ENCODE data around the gene PRR12. TPM values are rescaled to one million over a fixed set of nuclear protein-coding genes. Genes with fewer than 3 reads are reported as not detected.

Gene PRR12
- total RNA-seq, 4 donors from 2014 or later: 4.6 to 15.4 (median 6.2) TPM

- TF ChIP-seq, protein P1, sequence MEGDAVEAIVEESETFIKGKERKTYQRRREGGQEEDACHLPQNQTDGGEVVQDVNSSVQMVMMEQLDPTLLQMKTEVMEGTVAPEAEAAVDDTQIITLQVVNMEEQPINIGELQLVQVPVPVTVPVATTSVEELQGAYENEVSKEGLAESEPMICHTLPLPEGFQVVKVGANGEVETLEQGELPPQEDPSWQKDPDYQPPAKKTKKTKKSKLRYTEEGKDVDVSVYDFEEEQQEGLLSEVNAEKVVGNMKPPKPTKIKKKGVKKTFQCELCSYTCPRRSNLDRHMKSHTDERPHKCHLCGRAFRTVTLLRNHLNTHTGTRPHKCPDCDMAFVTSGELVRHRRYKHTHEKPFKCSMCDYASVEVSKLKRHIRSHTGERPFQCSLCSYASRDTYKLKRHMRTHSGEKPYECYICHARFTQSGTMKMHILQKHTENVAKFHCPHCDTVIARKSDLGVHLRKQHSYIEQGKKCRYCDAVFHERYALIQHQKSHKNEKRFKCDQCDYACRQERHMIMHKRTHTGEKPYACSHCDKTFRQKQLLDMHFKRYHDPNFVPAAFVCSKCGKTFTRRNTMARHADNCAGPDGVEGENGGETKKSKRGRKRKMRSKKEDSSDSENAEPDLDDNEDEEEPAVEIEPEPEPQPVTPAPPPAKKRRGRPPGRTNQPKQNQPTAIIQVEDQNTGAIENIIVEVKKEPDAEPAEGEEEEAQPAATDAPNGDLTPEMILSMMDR (IDR thresholded peaks at IDR 0.05; ENCODE audit: low read depth): no peak
Measured at GRCh38 chr19:49639401-49640112, 48.6 kb downstream of the PRR12 start.

GRCh38 chr19:49640113-49640898, 49.3 kb downstream of the PRR12 start, which contains the start of gene RRAS:
Gene RRAS, minus strand, starts transcription at chr19:49640143. Its CDS starts 45 bp downstream, at chr19:49640098.
- TF ChIP-seq, protein P1 (IDR thresholded peaks at IDR 0.05; ENCODE audit: low read depth): no peak

GRCh38 chr19:49641688-49642491, 50.9 kb downstream of the PRR12 start, which contains the start of gene SCAF1:
Gene SCAF1, plus strand, starts transcription at chr19:49642209. Its CDS starts 2,818 bp downstream, at chr19:49645027.
- TF ChIP-seq, protein P1 (IDR thresholded peaks at IDR 0.05; ENCODE audit: low read depth): no peak

DNA sequence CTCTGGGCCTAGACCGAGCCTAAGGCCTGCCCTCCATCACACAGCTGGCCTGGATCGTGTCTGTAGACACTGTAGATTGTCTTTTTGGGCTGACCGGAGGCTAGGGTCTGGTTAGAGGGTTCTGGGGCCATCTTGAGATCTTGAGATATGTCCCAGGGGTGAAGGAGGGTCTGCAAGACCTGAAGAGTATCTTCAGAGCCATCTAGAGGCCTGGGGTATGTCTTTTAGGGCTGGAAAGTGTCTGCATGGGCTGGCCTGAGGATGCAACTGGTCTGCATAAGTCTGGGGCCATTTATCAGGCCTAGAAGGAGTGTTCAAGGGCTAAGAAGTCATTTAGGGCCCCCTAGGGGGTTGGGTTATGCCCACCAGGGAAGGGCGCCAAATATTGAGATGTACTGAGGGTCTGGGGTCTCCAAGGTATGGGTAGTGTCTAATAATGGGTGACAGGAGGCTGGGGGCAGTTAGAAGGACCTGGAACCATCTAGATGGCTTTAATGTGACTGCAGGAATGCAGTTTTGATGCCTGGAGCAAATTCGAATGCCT, 51.6 kb downstream of the PRR12 start:
- TF ChIP-seq, protein P1 (IDR thresholded peaks at IDR 0.05; ENCODE audit: low read depth): no peak

- TF ChIP-seq, protein P1 (IDR thresholded peaks at IDR 0.05; ENCODE audit: low read depth): no peak
Measured at GRCh38 chr19:49643466-49643865, 52.5 kb downstream of the PRR12 start.

- TF ChIP-seq, protein P1 (IDR thresholded peaks at IDR 0.05; ENCODE audit: low read depth): no peak
Measured at GRCh38 chr19:49645592-49645991, 54.6 kb downstream of the PRR12 start.

Measured in subcutaneous adipose tissue (tissue), 4 donors.